GM11168 (cell line): ENCODE data around the gene KRT33A.
"Not testable (repeated sequence)": the region's sequence is repeated elsewhere in the genome, so short reads cannot be mapped to it uniquely, and the experiment has no call there.

Experiments
- in situ Hi-C: fragments of 300-500 bp; cut with MboI; formaldehyde crosslinking; loops from one replicate; pipeline ENCODE4 v1.12.0; 2022; ENCODE audit warnings: low sequenced_read_pairs; ENCODE audit not compliant: unreplicated experiment

The KRT33A gene

GRCh38 chr17:41350381-41350878 is at the start of gene KRT33A:
KRT33A (minus strand) TSS chr17:41350828; CDS start chr17:41350767, 61 bp downstream.
- in situ Hi-C loops = not testable (repeated sequence)

DNA sequence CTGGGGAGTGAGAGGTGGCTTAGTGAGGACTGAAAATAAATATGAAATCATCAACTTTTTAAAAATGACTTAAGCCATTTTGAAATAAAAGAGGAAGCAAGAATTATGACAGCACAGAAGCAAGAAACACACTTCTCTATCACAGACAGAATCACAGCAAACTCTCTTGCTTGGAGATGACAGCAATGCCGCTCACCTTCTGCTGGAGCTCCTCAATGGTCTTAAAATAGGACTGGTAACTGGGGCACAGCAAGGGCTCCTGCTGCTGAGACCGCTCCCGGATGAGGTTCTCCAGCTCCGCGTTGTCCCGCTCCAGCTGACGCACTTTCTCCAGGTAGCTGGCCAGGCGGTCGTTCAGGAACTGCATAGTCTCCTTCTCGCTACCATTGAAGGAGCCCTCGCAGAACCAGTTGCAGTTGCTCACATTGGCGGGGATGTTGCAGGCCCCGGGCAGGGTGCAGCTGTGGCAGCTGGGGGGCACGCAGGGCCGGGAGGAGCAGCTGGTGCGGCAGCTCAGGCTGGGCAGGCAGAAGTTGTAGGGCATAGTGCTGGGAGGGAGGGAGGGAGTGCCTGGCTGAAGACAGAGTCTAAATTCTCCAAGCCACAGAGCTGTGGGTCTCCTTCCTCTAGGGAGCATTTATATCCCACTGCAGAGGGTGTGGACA is 46.5 kb upstream of the KRT33A start, which contains the start of gene KRT31:
Gene KRT31 (minus strand): TSS at position 613 of the 665 bp plus-strand sequence. CDS start 69 bp downstream, at position 544.
- in situ Hi-C loops = no loop called here

- in situ Hi-C loops = no loop called here
These were observed 45.7 kb upstream of the KRT33A start for GRCh38 chr17:41396340-41396739.

DNA sequence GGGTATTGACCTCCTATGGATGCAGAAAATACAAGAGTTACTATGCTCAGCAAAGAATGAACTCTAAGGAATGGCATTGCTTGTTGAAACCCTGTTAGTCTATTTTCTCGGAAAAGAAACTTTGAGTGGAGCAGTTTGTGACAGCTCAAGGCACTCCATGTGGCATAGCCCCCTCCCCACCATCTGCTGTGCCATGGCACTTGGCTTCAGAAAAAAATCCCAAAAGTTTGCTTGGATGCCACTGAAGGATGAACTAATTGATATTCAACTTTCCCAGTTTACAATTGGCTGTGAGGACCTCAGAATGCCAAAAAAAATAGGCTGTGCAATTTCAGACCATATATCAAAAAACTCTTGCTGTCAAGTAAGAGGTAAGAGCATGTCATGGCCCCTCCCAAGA is 45.0 kb upstream of the KRT33A start:
- in situ Hi-C loops = no loop called here

DNA sequence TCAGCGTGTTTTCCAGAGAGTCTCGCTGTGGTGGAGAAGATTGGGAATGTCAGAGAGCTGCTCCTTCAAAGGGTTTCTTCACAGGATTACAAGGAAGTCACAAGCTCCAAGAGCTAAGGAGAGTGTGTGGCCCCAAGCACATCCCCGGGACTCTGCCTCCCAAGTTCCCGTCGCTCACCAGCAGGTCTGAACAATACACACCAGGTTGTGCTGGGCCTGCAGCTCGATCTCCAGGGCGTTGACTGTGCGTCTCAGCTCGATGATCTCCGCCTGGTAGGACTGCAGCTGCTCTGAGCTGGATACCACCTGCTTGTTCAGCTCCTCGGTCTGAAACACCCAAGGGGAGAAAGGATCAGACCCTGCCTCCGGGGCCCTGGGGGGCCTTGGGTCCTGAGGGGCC is 44.4 kb upstream of the KRT33A start:
- in situ Hi-C loops = not testable (repeated sequence)

- in situ Hi-C loops = no loop called here
These were observed 43.8 kb upstream of the KRT33A start for GRCh38 chr17:41394254-41394996.

- in situ Hi-C loops = no loop called here
These were observed 43.2 kb upstream of the KRT33A start for GRCh38 chr17:41393826-41394225.

- in situ Hi-C loops = no loop called here
These were observed 42.7 kb upstream of the KRT33A start for GRCh38 chr17:41393294-41393693.

GRCh38 chr17:41392278-41392677 is 41.6 kb upstream of the KRT33A start:
- in situ Hi-C loops = no loop called here

DNA sequence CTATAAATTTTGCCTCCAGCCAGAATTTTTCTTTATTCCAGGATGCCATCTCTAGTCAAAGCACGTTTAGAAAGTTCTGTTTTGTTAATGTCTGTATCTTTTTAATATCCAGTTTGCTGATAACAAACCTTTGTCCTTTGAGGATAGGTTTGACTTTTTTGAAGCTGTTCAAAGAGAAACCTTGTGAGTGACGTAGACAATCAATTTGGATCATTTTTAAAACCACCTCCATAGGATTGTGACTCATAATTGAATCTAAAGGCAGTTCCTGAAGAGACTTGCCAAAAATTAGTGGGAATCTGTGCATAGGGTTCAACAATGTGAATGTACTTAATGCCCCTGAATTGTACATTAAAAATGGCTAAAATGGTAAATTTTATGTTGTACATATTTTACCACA is 40.9 kb upstream of the KRT33A start:
- in situ Hi-C loops = no loop called here

DNA sequence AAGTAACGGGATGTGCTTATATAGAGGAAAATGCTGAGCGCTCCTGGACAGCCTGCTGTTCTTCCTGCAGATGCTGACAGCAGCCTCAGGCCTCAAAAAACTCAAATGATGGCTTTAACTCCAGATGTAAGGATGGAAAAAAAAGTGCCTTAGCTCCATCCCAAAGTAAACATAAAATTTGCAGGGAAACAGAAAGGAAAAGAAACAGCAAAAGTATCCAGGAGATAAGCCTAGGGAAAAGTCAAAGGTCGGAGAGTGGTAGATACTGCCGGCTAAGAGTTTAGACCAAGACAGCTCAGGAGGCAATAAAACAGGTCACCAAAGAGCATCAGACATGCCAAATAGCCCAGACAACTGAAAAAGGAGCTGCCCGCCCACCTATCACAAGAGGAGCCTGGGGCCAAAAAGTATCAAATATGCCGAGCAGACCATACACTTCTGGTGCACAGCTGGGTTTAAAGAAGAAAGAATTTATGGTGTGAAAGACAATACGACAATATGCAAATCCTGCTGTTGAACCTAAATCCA is 39.8 kb upstream of the KRT33A start:
- in situ Hi-C loops = no loop called here

GRCh38 chr17:41387670-41388069 is 37.0 kb upstream of the KRT33A start:
- in situ Hi-C loops = no loop called here

DNA sequence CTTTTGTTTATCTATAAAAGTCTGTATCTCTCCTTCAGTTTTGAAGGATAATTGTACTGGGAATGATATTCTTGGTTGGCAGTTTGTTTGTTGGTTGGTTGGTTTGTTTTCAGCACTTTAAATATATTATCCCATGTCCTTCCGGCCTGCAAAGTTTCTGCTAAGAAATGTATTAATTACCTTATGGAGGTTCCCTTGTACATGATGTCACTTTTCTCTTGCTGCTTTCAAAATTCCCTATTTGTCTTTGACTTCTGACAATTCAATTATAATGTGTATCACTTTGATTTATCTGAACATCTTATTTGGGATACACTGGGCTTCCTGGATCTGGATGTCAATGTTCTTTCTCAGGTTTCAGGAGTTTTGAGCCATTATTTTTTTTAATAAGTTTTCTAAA is 35.6 kb upstream of the KRT33A start:
- in situ Hi-C loops = no loop called here

- in situ Hi-C loops = no loop called here
These were observed 33.1 kb upstream of the KRT33A start for GRCh38 chr17:41383690-41384089.

DNA sequence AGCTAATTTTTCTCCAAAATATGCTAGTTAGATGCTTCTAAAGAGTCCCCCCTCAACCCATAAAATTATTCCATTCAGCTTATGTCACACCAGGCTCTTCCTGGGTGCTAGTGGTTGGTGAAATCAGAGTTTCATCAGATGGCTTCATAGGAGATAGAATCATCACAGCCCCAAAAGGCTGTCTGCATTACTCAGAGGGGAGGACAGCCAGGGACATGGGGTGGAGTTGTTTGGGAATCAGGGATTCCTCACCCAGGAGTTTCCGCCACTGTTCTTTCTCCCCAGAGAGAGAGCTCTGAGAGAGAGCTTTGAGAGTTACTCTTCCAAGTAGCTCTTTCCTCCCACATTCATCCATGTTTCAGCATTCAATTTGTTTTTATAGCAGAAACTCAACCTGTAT is 31.8 kb upstream of the KRT33A start:
- in situ Hi-C loops = no loop called here

DNA sequence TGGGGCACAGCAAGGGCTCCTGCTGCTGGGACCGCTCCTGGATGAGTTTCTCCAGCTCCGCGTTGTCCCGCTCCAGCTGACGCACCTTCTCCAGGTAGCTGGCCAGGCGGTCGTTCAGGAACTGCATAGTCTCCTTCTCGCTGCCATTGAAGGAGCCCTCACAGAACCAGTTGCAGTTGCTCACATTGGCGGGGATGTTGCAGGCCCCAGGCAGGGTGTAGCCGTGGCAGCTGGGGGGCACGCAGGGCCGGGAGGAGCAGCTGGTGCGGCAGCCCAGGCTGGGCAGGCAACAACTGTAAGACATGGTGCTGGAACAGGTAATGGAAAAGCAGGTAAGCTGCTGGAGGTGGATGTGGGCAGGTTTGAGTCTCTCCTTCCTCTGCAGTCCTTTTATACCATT is 31.3 kb upstream of the KRT33A start, which contains the start of gene KRT34:
Gene KRT34 (minus strand): TSS at position 364 of the 400 bp plus-strand sequence. CDS start 60 bp downstream, at position 304.
- in situ Hi-C loops = not testable (repeated sequence)

DNA sequence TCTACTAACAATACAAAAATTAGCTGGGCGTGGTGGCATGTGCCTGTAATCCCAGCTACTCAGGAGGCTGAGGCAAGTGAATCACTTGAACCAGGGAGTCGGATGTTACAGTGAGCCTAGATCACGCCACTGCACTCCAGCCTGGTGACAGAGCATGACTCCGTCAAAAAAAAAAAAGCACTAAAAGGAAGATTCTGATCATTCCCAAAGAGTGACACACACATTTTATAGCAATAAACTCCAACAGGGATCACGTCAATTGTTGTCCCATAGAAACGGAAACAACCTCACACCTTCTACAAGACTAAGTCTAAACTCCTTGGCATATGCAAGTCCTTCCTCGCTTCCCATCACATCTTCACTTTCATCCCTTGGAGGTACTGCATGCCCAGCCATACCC is 29.5 kb upstream of the KRT33A start:
- in situ Hi-C loops = not testable (repeated sequence)

DNA sequence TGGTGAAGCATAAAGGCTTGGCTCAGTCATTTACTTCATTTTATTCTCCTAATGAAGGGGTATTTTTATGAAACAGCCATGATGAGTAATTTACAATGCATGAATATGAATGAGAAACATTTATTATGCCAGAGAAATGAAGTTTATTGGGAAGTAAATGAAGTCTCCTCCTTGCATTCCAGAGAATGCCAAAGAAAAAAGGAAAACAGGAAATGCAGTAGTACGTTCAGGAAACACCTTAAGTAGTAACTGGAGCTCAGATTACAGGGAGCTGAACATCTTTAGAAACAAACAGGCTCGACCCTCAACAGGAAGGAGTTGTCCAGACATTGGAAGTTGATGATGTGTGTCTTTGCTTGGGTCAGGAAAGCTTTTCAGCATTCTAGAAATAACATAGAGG is 26.9 kb upstream of the KRT33A start:
- in situ Hi-C loops = no loop called here

GRCh38 chr17:41369713-41370112 is 19.1 kb upstream of the KRT33A start, which contains the start of gene KRT33B:
KRT33B (minus strand) TSS chr17:41369813; CDS start chr17:41369750, 63 bp downstream.
- in situ Hi-C loops = no loop called here

- in situ Hi-C loops = no loop called here
These were observed 18.4 kb upstream of the KRT33A start for GRCh38 chr17:41369023-41369422.
